GM13977 (cell line): ENCODE data around the gene DDO.

Experiments used
- DNase-seq: peaks from one replicate; pipeline ENCODE4 v3.0.0; 2012; ENCODE audit warnings: low spot score
- CTCF ChIP-seq: IDR thresholded peaks from 2 replicates; pipeline ENCODE4 v1.5.1; 2012; ENCODE audit warnings: mild to moderate bottlenecking, control low read depth; ENCODE audit not compliant: insufficient read depth; ENCODE audit errors: extremely low read depth, missing control alignments
- in situ Hi-C: fragments of 300-500 bp; cut with MboI; formaldehyde crosslinking; loops from one replicate; pipeline ENCODE4 v1.12.0; 2022; ENCODE audit warnings: low sequenced_read_pairs, low pct_unique_long_range_greater_than_20kb, mixed read lengths, inconsistent platforms; ENCODE audit not compliant: unreplicated experiment

The DDO gene

GRCh38 chr6:110456694-110457093, 41.3 kb upstream of the DDO start:
- DNase-seq, result no peak
- TF ChIP-seq CTCF, result no peak
- in situ Hi-C loops, result no loop called here

- DNase-seq, result no peak
- in situ Hi-C loops, result no loop called here
- no peak for TF ChIP-seq CTCF
Measured at GRCh38 chr6:110449541-110449895, 34.1 kb upstream of the DDO start.

- DNase-seq, result no peak
- in situ Hi-C loops, result no loop called here
- no peak for TF ChIP-seq CTCF
Measured at GRCh38 chr6:110448846-110449540, 33.6 kb upstream of the DDO start.

- in situ Hi-C loops, result no loop called here
- no peak for TF ChIP-seq CTCF
Measured at GRCh38 chr6:110447761-110448160, 32.4 kb upstream of the DDO start.

GRCh38 chr6:110446405-110446804, 31.0 kb upstream of the DDO start:
- TF ChIP-seq CTCF, result no peak
- no peak for DNase-seq
- in situ Hi-C loops, result no loop called here

More at GRCh38 chr6:110447761-110448160, 32.4 kb upstream of the DDO start:
- no peak for DNase-seq

GRCh38 chr6:110440026-110440425, 24.7 kb upstream of the DDO start:
- in situ Hi-C loops, result no loop called here
- no peak for DNase-seq
- no peak for TF ChIP-seq CTCF
